Fibroblast of lung (primary cell): ENCODE results near the gene EREG.

Experiments
- CTCF ChIP-seq, 2 donors: IDR thresholded peaks in 1 of 2; conservative IDR thresholded peaks in 1 of 2; 1 replicate in 1 of 2; 2 replicates in 1 of 2; pipeline ENCODE4 v1.5.1; 2011 to 2012; ENCODE audit warnings: low read length in 2 of 2, control low read depth in 1 of 2, inconsistent platforms in 1 of 2, low read depth in 1 of 2, mild to moderate bottlenecking in 1 of 2
- EZH2 ChIP-seq: IDR thresholded peaks from 2 replicates; pipeline ENCODE4 v1.5.1; 2012; ENCODE audit warnings: low read length, control low read depth, mild to moderate bottlenecking; ENCODE audit errors: missing control alignments

- TF ChIP-seq CTCF (conservative IDR thresholded peaks at IDR 0.05 in 1 of 2, IDR thresholded peaks at IDR 0.05 in 1 of 2; ENCODE audit: low read depth in 1 of 2, low read length in 2 of 2) (no peak), EZH2 (no peak)
These were observed 9.2 kb downstream of the EREG start for GRCh38 chr4:74374128-74374527.
